ACC112 (cell line): Measurements from ENCODE around the gene AKT1.
A peak's percentile ranks its signal among the peaks of the same experiment; 100 is the strongest.

Source experiments
- H2AFZ ChIP-seq: fragments of 200-600 bp; sonication (generic); one replicate; pipeline ENCODE4 v1.6.0; 2017; ENCODE audit warnings: antibody characterized with exemption, low read length; ENCODE audit not compliant: unreplicated experiment
- H3K27ac ChIP-seq: fragments of 200-600 bp; sonication (generic); 2 replicates; pipeline ENCODE4 v1.5.1; 2014; ENCODE audit warnings: low read depth, mild to moderate bottlenecking, antibody characterized with exemption, low read length, moderate library complexity
- H3K27me3 ChIP-seq: fragments of 200-600 bp; sonication (generic); 2 replicates; pipeline ENCODE4 v1.6.1; 2014; ENCODE audit warnings: mild to moderate bottlenecking, antibody characterized with exemption, low read length, moderate library complexity, mixed read lengths; ENCODE audit not compliant: insufficient read depth
- H3K36me3 ChIP-seq: fragments of 200-600 bp; sonication (generic); 2 replicates; pipeline ENCODE4 v1.6.1; 2016; ENCODE audit warnings: mild to moderate bottlenecking, antibody characterized with exemption, low read length, moderate library complexity, mixed read lengths; ENCODE audit not compliant: insufficient read depth
- H3K4me1 ChIP-seq: fragments of 200-600 bp; sonication (generic); one replicate; pipeline ENCODE4 v1.6.1; 2016; ENCODE audit warnings: low read length, mixed read lengths; ENCODE audit not compliant: insufficient read depth, unreplicated experiment, control insufficient read depth
- H3K4me3 ChIP-seq: fragments of 200-600 bp; sonication (generic); 2 replicates; pipeline ENCODE4 v1.5.1; 2014; ENCODE audit warnings: mild to moderate bottlenecking, low read depth, low read length
- H3K79me2 ChIP-seq: fragments of 200-600 bp; sonication (generic); one replicate; pipeline ENCODE4 v1.6.0; 2016; ENCODE audit warnings: low read length; ENCODE audit not compliant: control insufficient read depth, unreplicated experiment, insufficient read depth

AKT1 gene

DNA sequence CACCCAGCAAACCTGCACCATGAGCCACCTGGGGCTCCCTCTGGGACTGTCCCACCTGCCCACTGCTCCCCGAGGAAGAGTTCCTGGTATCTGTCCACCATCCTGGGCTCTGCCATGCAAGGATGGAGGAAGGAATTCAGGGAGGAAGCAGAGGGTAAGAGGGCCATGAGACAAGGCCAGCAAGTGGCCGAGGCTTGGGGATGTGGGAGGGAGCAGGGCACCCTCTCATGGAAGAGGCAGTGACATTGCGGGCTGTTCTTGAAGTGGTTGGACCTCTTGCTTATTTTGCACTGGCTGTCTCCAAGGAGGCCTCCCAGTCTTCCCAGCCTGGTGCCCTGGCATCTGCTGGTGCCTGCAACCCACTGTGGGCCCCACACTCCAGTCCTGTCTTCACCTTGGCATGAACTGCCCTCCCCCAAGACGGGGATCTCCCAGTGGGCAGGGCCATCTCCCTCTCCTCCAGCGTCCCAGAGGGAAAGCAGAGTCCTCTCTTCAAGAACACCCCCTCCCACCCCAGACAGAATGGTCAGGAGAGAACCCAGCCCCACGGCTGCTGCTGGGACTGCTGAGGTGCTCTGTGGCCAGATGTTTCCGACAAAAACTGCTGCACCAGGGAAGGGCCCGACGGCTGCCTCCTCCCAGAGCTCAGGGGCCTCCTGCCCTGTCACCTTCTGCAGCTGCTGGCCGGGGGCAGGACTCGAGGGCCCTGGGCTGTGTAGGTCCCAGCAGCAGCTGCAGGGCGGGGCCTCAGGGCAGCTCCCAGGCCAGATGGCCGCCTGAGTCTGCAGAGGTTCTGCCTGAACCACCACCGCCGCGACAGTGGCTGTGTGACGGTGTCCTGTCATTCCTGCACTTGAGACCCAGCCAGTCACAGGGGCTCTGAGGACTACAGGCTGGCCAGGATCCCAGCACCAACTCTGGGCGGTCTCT lies 1.8 kb upstream of the AKT1 start:
- Histone ChIP-seq H3K27me3 (no peaks in the 10 kb centered on the region), H3K79me2 (peaks cover 28% of the 10 kb centered on the region), H3K27ac (no peak overlapping the region), H2AFZ (no peak overlapping the region), H3K4me1 (peaks cover 42% of the 10 kb centered on the region), H3K36me3 (no peaks in the 10 kb centered on the region), H3K4me3 (no peak overlapping the region)

GRCh38 chr14:104796687-104797081 lies 1.1 kb upstream of the AKT1 start:
- Histone ChIP-seq H3K4me1 (peaks cover 39% of the 10 kb centered on the region), H3K27me3 (no peaks in the 10 kb centered on the region), H3K4me3 (no peak overlapping the region), H3K36me3 (no peaks in the 10 kb centered on the region), H3K79me2 (peaks cover 35% of the 10 kb centered on the region), H2AFZ (no peak overlapping the region), H3K27ac (no peak overlapping the region)

- no peak overlapping the region for H3K27ac ChIP-seq
- peak overlapping the region; percentile 76 for H3K4me3 ChIP-seq
- no peaks in the 10 kb centered on the region for H3K27me3 ChIP-seq
- H3K36me3 ChIP-seq, result no peaks in the 10 kb centered on the region
- H2AFZ ChIP-seq, result no peak overlapping the region
- peaks cover 38% of the 10 kb centered on the region for H3K79me2 ChIP-seq
- H3K4me1 ChIP-seq, result peaks cover 34% of the 10 kb centered on the region
Observed at GRCh38 chr14:104795781-104796686, 486 bp upstream of the AKT1 start.

DNA sequence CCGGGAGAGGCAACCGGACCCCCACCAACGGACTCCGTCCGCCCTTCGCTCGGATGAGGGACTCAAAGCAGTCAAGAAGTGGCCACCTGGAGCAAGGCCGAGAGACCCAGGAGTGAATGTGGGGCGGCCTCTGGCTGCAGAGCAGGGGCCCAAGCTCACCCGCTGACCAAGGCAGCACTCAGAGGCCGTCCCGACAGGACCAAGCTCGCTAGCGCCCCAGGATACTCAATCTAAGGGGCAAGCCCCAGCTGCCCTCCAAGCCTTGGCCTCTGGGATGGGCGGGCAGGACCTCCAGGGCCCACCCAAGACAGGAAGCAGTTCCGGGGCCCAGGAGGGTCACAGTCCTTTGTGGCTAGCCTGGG lies 936 bp downstream of the AKT1 start:
- H3K4me1 ChIP-seq, result peaks cover 29% of the 10 kb centered on the region
- H3K36me3 ChIP-seq, result no peaks in the 10 kb centered on the region
- H3K27me3 ChIP-seq, result no peaks in the 10 kb centered on the region
- no peak overlapping the region for H2AFZ ChIP-seq
- H3K27ac ChIP-seq, result 0 out of 2 replicates have a peak overlapping the region, but pooled peaks have one; percentile 21
- peaks cover 49% of the 10 kb centered on the region for H3K79me2 ChIP-seq
- H3K4me3 ChIP-seq, result peak overlapping the region; percentile 84

DNA sequence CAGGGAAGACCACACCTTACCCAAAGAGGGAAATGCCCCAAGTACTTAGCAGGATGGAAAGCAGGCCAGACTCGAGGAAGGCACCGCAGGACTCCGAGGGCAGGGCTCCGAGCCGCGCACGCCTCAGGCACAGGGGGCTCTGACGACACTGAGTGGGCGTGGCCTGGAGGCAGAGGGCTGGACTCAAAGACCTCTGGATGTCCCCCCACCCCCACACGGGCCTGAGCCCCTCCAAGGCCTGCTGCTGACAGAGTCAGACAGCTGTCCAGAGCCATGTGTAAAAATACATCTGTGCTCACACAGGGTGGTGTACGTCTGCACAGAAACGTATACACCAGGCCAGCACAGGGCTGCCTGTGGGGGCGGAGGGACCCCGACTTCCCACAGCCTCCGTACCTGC lies 1.4 kb downstream of the AKT1 start:
- peaks cover 24% of the 10 kb centered on the region for H3K4me1 ChIP-seq
- no peaks in the 10 kb centered on the region for H3K27me3 ChIP-seq
- 0 out of 2 replicates have a peak overlapping the region, but pooled peaks have one; percentile 2 for H3K27ac ChIP-seq
- no peaks in the 10 kb centered on the region for H3K36me3 ChIP-seq
- no peak overlapping the region for H2AFZ ChIP-seq
- peaks cover 51% of the 10 kb centered on the region for H3K79me2 ChIP-seq
- H3K4me3 ChIP-seq, result peak overlapping the region; percentile 84

DNA sequence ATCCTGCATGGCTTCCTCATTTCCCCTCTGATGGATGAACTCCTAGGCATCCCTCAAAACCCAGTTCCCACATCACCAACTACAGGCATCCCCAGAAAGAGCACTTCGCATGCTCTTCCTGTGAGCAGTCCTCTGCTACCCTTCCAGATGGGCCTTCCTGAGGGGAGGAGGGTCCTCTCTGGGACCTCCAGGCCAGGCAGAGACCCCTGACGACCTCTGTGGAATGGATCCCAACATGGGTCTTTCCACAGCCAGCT lies 1.9 kb downstream of the AKT1 start:
- H3K36me3 ChIP-seq, result no peaks in the 10 kb centered on the region
- peaks cover 54% of the 10 kb centered on the region for H3K79me2 ChIP-seq
- peaks cover 23% of the 10 kb centered on the region for H3K4me1 ChIP-seq
- no peak overlapping the region for H2AFZ ChIP-seq
- H3K4me3 ChIP-seq, result peak overlapping the region; percentile 84
- H3K27me3 ChIP-seq, result no peaks in the 10 kb centered on the region
- no peak overlapping the region for H3K27ac ChIP-seq

GRCh38 chr14:104792945-104793702 lies 2.4 kb downstream of the AKT1 start:
- H3K36me3 ChIP-seq, result no peaks in the 10 kb centered on the region
- H3K79me2 ChIP-seq, result peaks cover 59% of the 10 kb centered on the region
- peak overlapping the region; percentile 84 for H3K4me3 ChIP-seq
- no peak overlapping the region for H3K27ac ChIP-seq
- peaks cover 23% of the 10 kb centered on the region for H3K4me1 ChIP-seq
- no peaks in the 10 kb centered on the region for H3K27me3 ChIP-seq
- no peak overlapping the region for H2AFZ ChIP-seq

DNA sequence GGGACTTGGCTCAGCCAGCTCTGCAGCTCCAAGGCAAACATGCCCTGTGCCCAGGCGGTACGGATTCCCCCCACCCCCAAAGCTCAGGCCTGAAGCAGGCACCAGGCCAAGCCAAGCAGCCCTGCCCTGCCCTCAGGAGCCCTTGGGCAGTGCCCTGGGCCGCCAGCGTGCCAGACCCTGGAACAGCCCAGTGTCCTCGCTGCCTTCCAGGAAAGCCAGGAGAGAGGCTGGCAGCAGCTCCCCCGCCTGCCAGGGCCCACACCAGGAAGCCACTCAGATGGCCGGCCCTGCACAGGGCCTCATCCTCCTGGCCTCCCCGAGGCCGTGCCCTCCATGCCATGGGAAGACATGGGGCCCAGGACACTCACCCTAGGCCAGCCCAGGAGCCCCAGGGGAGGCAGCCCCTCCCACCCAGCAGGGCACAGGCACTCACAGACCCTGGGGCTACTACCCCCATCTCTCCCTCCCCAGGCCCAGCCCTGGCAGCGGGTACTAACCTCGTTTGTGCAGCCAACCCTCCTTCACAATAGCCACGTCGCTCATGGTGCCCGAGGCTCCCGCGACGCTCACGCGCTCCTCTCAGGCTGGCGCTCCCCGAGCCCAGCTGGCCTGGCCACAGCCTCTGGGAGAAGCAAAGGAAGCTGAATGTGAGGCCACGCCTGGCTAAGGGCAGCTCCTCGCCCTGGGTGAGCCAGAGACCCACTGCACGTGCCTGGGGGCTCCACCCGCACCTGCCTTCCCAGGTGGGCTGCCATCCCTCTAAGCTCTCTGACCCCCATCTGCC lies 3.3 kb downstream of the AKT1 start:
- H3K27ac ChIP-seq, result no peak overlapping the region
- H2AFZ ChIP-seq, result no peak overlapping the region
- H3K27me3 ChIP-seq, result no peaks in the 10 kb centered on the region
- H3K79me2 ChIP-seq, result peaks cover 66% of the 10 kb centered on the region
- H3K4me3 ChIP-seq, result no peak overlapping the region
- H3K4me1 ChIP-seq, result peaks cover 20% of the 10 kb centered on the region
- H3K36me3 ChIP-seq, result no peaks in the 10 kb centered on the region

DNA sequence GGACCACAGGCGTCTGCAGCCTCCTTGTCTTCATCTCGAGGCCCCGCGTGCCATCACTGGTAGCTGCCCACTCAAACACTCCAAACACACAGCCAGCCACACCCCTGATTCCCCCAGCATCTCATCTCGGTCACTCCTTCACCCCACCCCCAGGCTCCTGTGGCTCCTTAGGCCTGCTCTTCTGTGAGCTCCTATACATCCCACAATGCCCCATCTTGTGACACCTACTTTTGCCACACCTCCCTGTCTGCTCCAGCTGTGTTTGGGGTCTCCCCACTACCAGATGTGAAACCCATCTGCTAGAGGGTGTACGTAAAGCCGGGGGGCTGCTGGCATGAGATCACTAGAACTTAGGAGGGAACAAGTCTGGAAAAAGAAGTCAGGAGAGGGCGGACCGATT lies 4.1 kb downstream of the AKT1 start:
- H3K27ac ChIP-seq, result no peak overlapping the region
- no peaks in the 10 kb centered on the region for H3K36me3 ChIP-seq
- no peak overlapping the region for H2AFZ ChIP-seq
- no peaks in the 10 kb centered on the region for H3K27me3 ChIP-seq
- no peak overlapping the region for H3K4me3 ChIP-seq
- peaks cover 20% of the 10 kb centered on the region for H3K4me1 ChIP-seq
- H3K79me2 ChIP-seq, result peaks cover 70% of the 10 kb centered on the region
